HFF-Myc (cell line): ENCODE data around the gene C1orf52.

Source experiments
- DNase-seq: peaks from one replicate; pipeline ENCODE4 v3.0.0-alpha.2; 2011; ENCODE audit warnings: low read depth; ENCODE audit errors: extremely low read depth
- H3K4me3 ChIP-seq: replicated peaks from 2 replicates; pipeline ENCODE4 v1.5.1; 2011; ENCODE audit warnings: low read depth, mild to moderate bottlenecking, control low read depth, low read length
- TF ChIP-seq, protein P1 (sequence below): IDR thresholded peaks from 2 replicates; pipeline ENCODE4 v1.5.1; 2012; ENCODE audit warnings: mild to moderate bottlenecking, low read depth, low read length, control low read depth; ENCODE audit errors: missing control alignments

The C1orf52 gene

DNA sequence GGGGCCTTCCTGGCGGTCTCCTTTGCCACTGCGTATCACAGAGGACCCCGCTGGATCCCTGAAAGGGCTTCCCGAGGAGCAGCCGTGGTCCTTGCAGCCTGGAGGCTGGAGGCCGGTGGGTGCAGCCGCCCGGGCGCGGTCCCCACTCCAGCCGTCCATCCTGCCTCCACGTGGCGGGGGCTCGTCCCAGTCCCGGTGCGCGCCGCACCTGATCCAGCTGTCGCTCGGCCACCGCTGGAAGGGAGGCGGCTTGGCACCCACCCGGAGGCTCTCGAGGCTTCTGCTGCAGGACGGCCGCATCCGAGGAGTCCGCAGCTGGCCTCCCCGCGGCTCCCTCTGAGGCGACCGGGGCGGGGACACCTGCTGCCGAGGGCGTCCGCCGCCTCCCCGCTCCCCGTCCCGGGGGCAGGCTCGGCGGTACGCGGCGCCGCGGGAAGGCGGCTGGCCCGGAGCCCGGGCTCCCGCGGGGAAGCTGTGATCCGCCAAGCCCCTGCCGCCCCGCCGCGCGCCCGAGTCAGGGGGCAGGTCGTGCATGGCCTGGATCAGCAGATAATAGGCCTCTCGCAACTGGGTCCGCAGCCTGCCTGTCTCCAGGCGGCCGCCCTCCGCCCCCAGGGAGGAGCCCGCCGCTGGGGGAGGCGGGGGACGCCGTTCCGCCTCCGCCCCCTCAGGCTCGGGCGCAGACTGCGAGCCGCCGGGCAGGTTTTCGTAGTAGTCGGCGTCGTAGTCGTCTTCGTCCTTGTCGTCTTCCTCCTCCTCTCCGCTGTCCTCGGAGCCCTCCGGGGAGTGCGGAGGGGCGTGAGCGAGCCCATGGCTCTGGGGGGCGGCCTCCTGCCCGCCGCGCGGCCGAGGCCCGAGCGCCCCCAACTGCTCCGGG lies 58.8 kb downstream of the C1orf52 start, which contains the start of gene SYDE2:
SYDE2 (minus strand) TSS at position 554 of the 877 bp plus-strand sequence; CDS start at position 534, 20 bp downstream.
- H3K4me3 ChIP-seq: peak within 1 kb of the TSS; percentile 86
- DNase-seq: peak; percentile 24
- TF ChIP-seq, protein P1, sequence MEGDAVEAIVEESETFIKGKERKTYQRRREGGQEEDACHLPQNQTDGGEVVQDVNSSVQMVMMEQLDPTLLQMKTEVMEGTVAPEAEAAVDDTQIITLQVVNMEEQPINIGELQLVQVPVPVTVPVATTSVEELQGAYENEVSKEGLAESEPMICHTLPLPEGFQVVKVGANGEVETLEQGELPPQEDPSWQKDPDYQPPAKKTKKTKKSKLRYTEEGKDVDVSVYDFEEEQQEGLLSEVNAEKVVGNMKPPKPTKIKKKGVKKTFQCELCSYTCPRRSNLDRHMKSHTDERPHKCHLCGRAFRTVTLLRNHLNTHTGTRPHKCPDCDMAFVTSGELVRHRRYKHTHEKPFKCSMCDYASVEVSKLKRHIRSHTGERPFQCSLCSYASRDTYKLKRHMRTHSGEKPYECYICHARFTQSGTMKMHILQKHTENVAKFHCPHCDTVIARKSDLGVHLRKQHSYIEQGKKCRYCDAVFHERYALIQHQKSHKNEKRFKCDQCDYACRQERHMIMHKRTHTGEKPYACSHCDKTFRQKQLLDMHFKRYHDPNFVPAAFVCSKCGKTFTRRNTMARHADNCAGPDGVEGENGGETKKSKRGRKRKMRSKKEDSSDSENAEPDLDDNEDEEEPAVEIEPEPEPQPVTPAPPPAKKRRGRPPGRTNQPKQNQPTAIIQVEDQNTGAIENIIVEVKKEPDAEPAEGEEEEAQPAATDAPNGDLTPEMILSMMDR: no peak
